Neural progenitor cell (in vitro differentiated cells): Measurements from ENCODE around the gene KRTAP12-4. TPM values are rescaled to one million over a fixed set of nuclear protein-coding genes. Genes with fewer than 3 reads are reported as not detected.

Source experiments
- DNase-seq: peaks from one replicate; pipeline ENCODE4 v3.0.0-alpha.2; 2016; ENCODE audit warnings: low spot score
- H2AFZ ChIP-seq: fragments of 200-600 bp; sonication (generic); replicated peaks from 2 replicates; pipeline ENCODE4 v1.6.1; 2016; ENCODE audit warnings: antibody characterized with exemption
- H3F3A ChIP-seq: fragments of 200-600 bp; sonication (generic); 2 replicates; pipeline ENCODE4 v1.6.1; 2016; ENCODE audit warnings: antibody characterized with exemption, low read depth
- H3K27ac ChIP-seq: fragments of 200-600 bp; sonication (generic); 2 replicates; pipeline ENCODE4 v1.5.1; 2016; ENCODE audit warnings: mild to moderate bottlenecking
- H3K27me3 ChIP-seq: fragments of 200-600 bp; sonication (generic); 2 replicates; pipeline ENCODE4 v1.6.1; 2016; ENCODE audit warnings: mild to moderate bottlenecking, moderate library complexity
- H3K36me3 ChIP-seq: fragments of 200-600 bp; sonication (generic); 2 replicates; pipeline ENCODE4 v1.5.1; 2016
- H3K4me1 ChIP-seq: fragments of 200-600 bp; sonication (generic); 2 replicates; pipeline ENCODE4 v1.6.1; 2016; ENCODE audit warnings: mixed run types
- H3K4me2 ChIP-seq: fragments of 200-600 bp; sonication (generic); 2 replicates; pipeline ENCODE4 v1.6.1; 2016
- H3K4me3 ChIP-seq: fragments of 200-600 bp; sonication (generic); 2 replicates; pipeline ENCODE4 v1.5.1; 2016
- H3K79me2 ChIP-seq: fragments of 200-600 bp; sonication (generic); 2 replicates; pipeline ENCODE4 v1.6.1; 2016; ENCODE audit warnings: low read depth
- H3K9ac ChIP-seq: fragments of 200-600 bp; sonication (generic); 2 replicates; pipeline ENCODE4 v1.6.1; 2016
- H3K9me3 ChIP-seq: fragments of 200-600 bp; sonication (generic); 2 replicates; pipeline ENCODE4 v1.5.1; 2016; ENCODE audit warnings: low read depth
- H4K20me1 ChIP-seq: fragments of 200-600 bp; sonication (generic); 2 replicates; pipeline ENCODE4 v1.6.1; 2016; ENCODE audit warnings: low read depth
- H3K27ac Mint-ChIP-seq: 3 replicates; pipeline ENCODE4 v1.8.0; 2021; ENCODE audit warnings: mixed read lengths
- H3K27me3 Mint-ChIP-seq: 2 replicates; pipeline ENCODE4 v1.8.0; 2022; ENCODE audit warnings: low read depth, mild to moderate bottlenecking, inconsistent platforms, moderate library complexity, mixed read lengths; ENCODE audit not compliant: insufficient read depth
- H3K36me3 Mint-ChIP-seq: 3 replicates; pipeline ENCODE4 v1.8.0; 2021; ENCODE audit warnings: mixed read lengths
- H3K4me1 Mint-ChIP-seq: 3 replicates; pipeline ENCODE4 v1.8.0; 2021; ENCODE audit warnings: mixed read lengths
- H3K4me3 Mint-ChIP-seq: 3 replicates; pipeline ENCODE4 v1.8.0; 2021; ENCODE audit warnings: mild to moderate bottlenecking, moderate library complexity, mixed read lengths
- H3K9me3 Mint-ChIP-seq: 3 replicates; pipeline ENCODE4 v1.8.0; 2020; ENCODE audit warnings: mixed read lengths
- CTCF ChIP-seq: fragments of 200-600 bp; sonication (generic); IDR thresholded peaks from 2 replicates; pipeline ENCODE4 v1.5.1; 2017; ENCODE audit warnings: antibody characterized with exemption, mild to moderate bottlenecking
- EZH2 ChIP-seq: fragments of 200-600 bp; sonication (generic); IDR thresholded peaks from 2 replicates; pipeline ENCODE4 v1.6.1; 2017; ENCODE audit warnings: antibody characterized with exemption, mild to moderate bottlenecking, moderate library complexity
- EZH2phosphoT487 ChIP-seq: fragments of 200-600 bp; sonication (generic); IDR thresholded peaks from 2 replicates; pipeline ENCODE4 v1.6.1; 2017; ENCODE audit warnings: antibody characterized with exemption
- total RNA-seq: library from RNA; depleted of rRNA; stranded (reverse); fragments of >200 nt; gene quantifications from 2 replicates; pipeline ENCODE4 v1.2.3, GENCODE V29; 2015; ENCODE audit warnings: low replicate concordance

Gene KRTAP12-4
- total RNA-seq, 1 donor from 2014 or later: not detected

GRCh38 chr21:44681152-44681551 lies 26.7 kb upstream of the KRTAP12-4 start:
- H3K79me2 ChIP-seq: no peaks in the 10 kb centered on the region
- H3K36me3 ChIP-seq: no peaks in the 10 kb centered on the region
- no peak for DNase-seq
- H3K4me1 ChIP-seq: peaks cover 2% of the 10 kb centered on the region
- peaks cover 5% of the 10 kb centered on the region for H3K27me3 ChIP-seq
- no peak overlapping the region for H2AFZ ChIP-seq
- no peak overlapping the region for H3K4me2 ChIP-seq
- H3K27me3 Mint-ChIP-seq: peaks cover 13% of the 10 kb centered on the region
- H3K9ac ChIP-seq: no peak overlapping the region
- H3K4me3 ChIP-seq: no peak overlapping the region
- no peaks in the 10 kb centered on the region for H4K20me1 ChIP-seq
- H3F3A ChIP-seq: no peaks in the 10 kb centered on the region
- H3K4me1 Mint-ChIP-seq: peaks cover 5% of the 10 kb centered on the region
- H3K4me3 Mint-ChIP-seq: no peak overlapping the region
- H3K27ac ChIP-seq: no peak overlapping the region
- H3K36me3 Mint-ChIP-seq: no peaks in the 10 kb centered on the region
- H3K9me3 Mint-ChIP-seq: peaks cover 7% of the 10 kb centered on the region
- H3K9me3 ChIP-seq: no peaks in the 10 kb centered on the region
- H3K27ac Mint-ChIP-seq: no peak overlapping the region
- TF ChIP-seq CTCF: no peak
- no peak for TF ChIP-seq EZH2phosphoT487
- TF ChIP-seq EZH2: no peak

DNA sequence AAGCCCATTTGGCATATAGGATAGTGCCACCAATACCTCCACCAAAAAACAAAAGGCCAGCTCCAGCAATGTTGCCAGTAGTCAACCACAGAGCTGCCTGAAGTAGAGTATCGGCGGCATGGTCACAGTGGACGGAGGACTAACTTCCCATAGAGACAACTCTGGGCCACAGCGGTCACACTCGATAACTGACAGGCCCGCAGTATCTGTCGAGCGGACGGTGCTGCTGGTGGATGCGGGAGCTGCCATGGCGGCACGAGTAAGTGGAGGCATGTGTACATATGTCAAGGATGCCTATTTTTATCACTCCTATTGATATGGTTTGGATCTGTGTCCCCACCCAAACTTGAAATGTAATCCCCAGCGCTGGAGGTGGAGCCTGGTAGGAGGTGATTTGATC lies 23.4 kb upstream of the KRTAP12-4 start:
- Mint-ChIP-seq H3K36me3 (peaks cover 2% of the 10 kb centered on the region), H3K4me1 (no peaks in the 10 kb centered on the region), H3K27me3 (peaks cover 11% of the 10 kb centered on the region), H3K9me3 (peaks cover 12% of the 10 kb centered on the region), H3K4me3 (no peak overlapping the region), H3K27ac (no peak overlapping the region)
- Histone ChIP-seq H3F3A (no peaks in the 10 kb centered on the region), H4K20me1 (no peaks in the 10 kb centered on the region), H3K4me3 (no peak overlapping the region), H3K79me2 (no peaks in the 10 kb centered on the region), H3K27ac (no peak overlapping the region), H3K4me1 (no peaks in the 10 kb centered on the region), H3K4me2 (no peak overlapping the region), H3K36me3 (no peaks in the 10 kb centered on the region), H3K27me3 (no peaks in the 10 kb centered on the region), H3K9me3 (no peaks in the 10 kb centered on the region), H3K9ac (no peak overlapping the region), H2AFZ (no peak overlapping the region)
- TF ChIP-seq EZH2 (no peak), EZH2phosphoT487 (no peak), CTCF (no peak)
- no peak for DNase-seq

GRCh38 chr21:44671911-44672310 lies 17.5 kb upstream of the KRTAP12-4 start:
- DNase-seq: no peak
- H4K20me1 ChIP-seq: no peaks in the 10 kb centered on the region
- H3K27ac Mint-ChIP-seq: no peak overlapping the region
- no peak overlapping the region for H3K4me3 ChIP-seq
- no peaks in the 10 kb centered on the region for H3K4me1 Mint-ChIP-seq
- H3K36me3 Mint-ChIP-seq: peaks cover 2% of the 10 kb centered on the region
- H3K4me1 ChIP-seq: no peaks in the 10 kb centered on the region
- peaks cover 6% of the 10 kb centered on the region for H3K9me3 ChIP-seq
- no peaks in the 10 kb centered on the region for H3K27me3 ChIP-seq
- no peak overlapping the region for H3K27ac ChIP-seq
- no peaks in the 10 kb centered on the region for H3K79me2 ChIP-seq
- no peak overlapping the region for H2AFZ ChIP-seq
- no peaks in the 10 kb centered on the region for H3F3A ChIP-seq
- H3K9ac ChIP-seq: no peak overlapping the region
- no peak overlapping the region for H3K4me3 Mint-ChIP-seq
- H3K9me3 Mint-ChIP-seq: peaks cover 47% of the 10 kb centered on the region
- no peaks in the 10 kb centered on the region for H3K36me3 ChIP-seq
- H3K4me2 ChIP-seq: no peak overlapping the region
- no peak for TF ChIP-seq CTCF
- no peak for TF ChIP-seq EZH2
- no peak for TF ChIP-seq EZH2phosphoT487
- H3K27me3 Mint-ChIP-seq: peaks cover 10% of the 10 kb centered on the region
